H9 (cell line): ENCODE data around the gene DLGAP4. TPM values are rescaled to one million over a fixed set of nuclear protein-coding genes. Genes with fewer than 3 reads are reported as not detected.

ENCODE experiments used
- DNase-seq: peaks from one replicate; pipeline ENCODE4 v3.0.0-alpha.2; 2017
- H2AFZ ChIP-seq: one replicate; pipeline ENCODE4 v1.6.1; 2013; ENCODE audit warnings: mild to moderate bottlenecking, low read length, control low read depth, moderate library complexity
- H2AK5ac ChIP-seq: 2 replicates; pipeline ENCODE4 v1.6.1; 2013; ENCODE audit warnings: low read length, control low read depth, mixed read lengths; ENCODE audit not compliant: insufficient read length
- H2BK120ac ChIP-seq: one replicate; pipeline ENCODE4 v1.6.1; 2013; ENCODE audit warnings: low read depth, mild to moderate bottlenecking, low read length, control low read depth, inconsistent platforms; ENCODE audit not compliant: poor library complexity, severe bottlenecking
- H2BK12ac ChIP-seq: 2 replicates; pipeline ENCODE4 v1.6.1; 2013; ENCODE audit warnings: low read length, control low read depth, mixed read lengths, low read depth; ENCODE audit not compliant: insufficient read length
- H2BK15ac ChIP-seq: 2 replicates; pipeline ENCODE4 v1.6.1; 2013; ENCODE audit warnings: low read depth, low read length, control low read depth
- H2BK20ac ChIP-seq: one replicate; pipeline ENCODE4 v1.6.1; 2013; ENCODE audit warnings: low read depth, mild to moderate bottlenecking, low read length, control low read depth, inconsistent platforms; ENCODE audit not compliant: poor library complexity, severe bottlenecking
- H2BK5ac ChIP-seq: 2 replicates; pipeline ENCODE4 v1.6.1; 2013; ENCODE audit warnings: low read length, control low read depth, mixed read lengths; ENCODE audit not compliant: insufficient read length
- H3K14ac ChIP-seq: 2 replicates; pipeline ENCODE4 v1.6.1; 2013; ENCODE audit warnings: low read length, control low read depth; ENCODE audit not compliant: insufficient read depth
- H3K18ac ChIP-seq: 2 replicates; pipeline ENCODE4 v1.6.1; 2013; ENCODE audit warnings: low read depth, mild to moderate bottlenecking, mixed read lengths, low read length, control low read depth; ENCODE audit not compliant: insufficient read length
- H3K23ac ChIP-seq: 2 replicates; pipeline ENCODE4 v1.6.1; 2013; ENCODE audit warnings: low read length, control low read depth, mixed read lengths, low read depth; ENCODE audit not compliant: insufficient read length
- H3K23me2 ChIP-seq: 2 replicates; pipeline ENCODE4 v1.6.1; 2013; ENCODE audit warnings: low read depth, mild to moderate bottlenecking, mixed read lengths, low read length, control low read depth; ENCODE audit not compliant: insufficient read length, poor library complexity, severe bottlenecking
- H3K27ac ChIP-seq: 2 replicates; pipeline ENCODE4 v1.5.1; 2013; ENCODE audit warnings: low read length, control low read depth, mixed read lengths, low read depth; ENCODE audit not compliant: insufficient read length
- H3K27me3 ChIP-seq: 2 replicates; pipeline ENCODE4 v1.6.1; 2013; ENCODE audit warnings: low read length, control low read depth, inconsistent platforms; ENCODE audit not compliant: insufficient read depth
- H3K4ac ChIP-seq: 2 replicates; pipeline ENCODE4 v1.6.1; 2013; ENCODE audit warnings: low read depth, mild to moderate bottlenecking, control low read depth, inconsistent platforms, low read length, moderate library complexity
- H3K4me1 ChIP-seq: 2 replicates; pipeline ENCODE4 v1.6.1; 2013; ENCODE audit warnings: low read length, control low read depth, inconsistent platforms; ENCODE audit not compliant: insufficient read depth
- H3K4me2 ChIP-seq: 2 replicates; pipeline ENCODE4 v1.6.1; 2013; ENCODE audit warnings: low read length, control low read depth, mixed read lengths; ENCODE audit not compliant: insufficient read length, insufficient read depth
- H3K56ac ChIP-seq: 2 replicates; pipeline ENCODE4 v1.6.1; 2013; ENCODE audit warnings: low read depth, mild to moderate bottlenecking, mixed read lengths, low read length, control low read depth; ENCODE audit not compliant: insufficient read length
- H3K79me1 ChIP-seq: 2 replicates; pipeline ENCODE4 v1.6.1; 2013; ENCODE audit warnings: low read depth, mild to moderate bottlenecking, moderate library complexity, low read length, control low read depth, inconsistent platforms; ENCODE audit not compliant: insufficient read depth, poor library complexity, severe bottlenecking
- H3K79me2 ChIP-seq: 2 replicates; pipeline ENCODE4 v1.6.1; 2013; ENCODE audit warnings: low read length, control low read depth, inconsistent platforms; ENCODE audit not compliant: insufficient read depth
- H3K9ac ChIP-seq: 2 replicates; pipeline ENCODE4 v1.6.1; 2013; ENCODE audit warnings: low read length, control low read depth, mixed read lengths; ENCODE audit not compliant: insufficient read length; ENCODE audit errors: extremely low read depth
- H3K9me3 ChIP-seq: one replicate; pipeline ENCODE4 v1.6.1; 2013; ENCODE audit warnings: low read depth, low read length, inconsistent platforms; ENCODE audit not compliant: control insufficient read depth
- H3T11ph ChIP-seq: one replicate; pipeline ENCODE4 v1.6.1; 2013; ENCODE audit warnings: mild to moderate bottlenecking, low read length, control low read depth, inconsistent platforms
- H4K20me1 ChIP-seq: one replicate; pipeline ENCODE4 v1.6.1; 2013; ENCODE audit not compliant: control insufficient read depth, insufficient read length, insufficient read depth
- H4K5ac ChIP-seq: 2 replicates; pipeline ENCODE4 v1.6.1; 2013; ENCODE audit warnings: low read depth, mild to moderate bottlenecking, mixed read lengths, low read length, control low read depth; ENCODE audit not compliant: insufficient read length
- H4K8ac ChIP-seq: replicated peaks from 2 replicates; pipeline ENCODE4 v1.6.1; 2013; ENCODE audit warnings: low read length, control low read depth, mixed read lengths, low read depth; ENCODE audit not compliant: insufficient read length
- H4K91ac ChIP-seq: 2 replicates; pipeline ENCODE4 v1.6.1; 2013; ENCODE audit warnings: low read depth, mild to moderate bottlenecking, moderate library complexity, mixed read lengths, low read length, control low read depth; ENCODE audit not compliant: insufficient read length
- H3K27ac Mint-ChIP-seq, 3 experiments: 2 replicates in 2 of 3; 3 replicates in 1 of 3; pipeline ENCODE4 v1.8.0; 2020 to 2021; ENCODE audit warnings: mixed read lengths in 3 of 3, mild to moderate bottlenecking in 1 of 3, moderate library complexity in 1 of 3
- H3K27me3 Mint-ChIP-seq: 2 replicates; pipeline ENCODE4 v1.8.0; 2021; ENCODE audit warnings: low read depth, mild to moderate bottlenecking, moderate library complexity, mixed read lengths
- H3K36me3 Mint-ChIP-seq, 3 experiments: 2 replicates in 2 of 3; 3 replicates in 1 of 3; pipeline ENCODE4 v1.8.0; 2020 to 2021; ENCODE audit warnings: low read depth in 3 of 3, mixed read lengths in 3 of 3; ENCODE audit not compliant: insufficient read depth in 1 of 3
- H3K4me1 Mint-ChIP-seq, 2 experiments: 2 replicates each; pipeline ENCODE4 v1.8.0; 2020; ENCODE audit warnings: mixed read lengths in 2 of 2
- H3K4me3 Mint-ChIP-seq, 2 experiments: 2 replicates in 1 of 2; 3 replicates in 1 of 2; pipeline ENCODE4 v1.8.0; 2020 to 2021; ENCODE audit warnings: mild to moderate bottlenecking in 2 of 2, mixed read lengths in 2 of 2, moderate library complexity in 1 of 2
- H3K9me3 Mint-ChIP-seq, 2 experiments: 2 replicates in 1 of 2; 3 replicates in 1 of 2; pipeline ENCODE4 v1.8.0; 2020; ENCODE audit warnings: mild to moderate bottlenecking in 2 of 2, mixed read lengths in 2 of 2, moderate library complexity in 1 of 2
- WGBS: extraction: QIAGEN DNeasy Blood & Tissue Kit; methylation state at CpG from one replicate; pipeline ENCODE4 v1.1.7; 2013; ENCODE audit warnings: missing lambda C conversion rate, low lambda C conversion rate, mixed read lengths; ENCODE audit not compliant: insufficient read length; ENCODE audit errors: extremely low coverage; 5-methylcytosine and 5-hydroxymethylcytosine counted together
- total RNA-seq: library from RNA; stranded (reverse); gene quantifications from 2 replicates; pipeline ENCODE4 v1.2.1, GENCODE V29; 2021
- TF ChIP-seq, protein P1 (sequence below): fragments of 200-600 bp; sonication (generic); conservative IDR thresholded peaks from 3 replicates; pipeline ENCODE4 v1.8.0; 2021; ENCODE audit warnings: antibody characterized with exemption, mild to moderate bottlenecking

The DLGAP4 gene
- total RNA-seq, 1 experiment from 2014 or later: 48.0 TPM

DNA sequence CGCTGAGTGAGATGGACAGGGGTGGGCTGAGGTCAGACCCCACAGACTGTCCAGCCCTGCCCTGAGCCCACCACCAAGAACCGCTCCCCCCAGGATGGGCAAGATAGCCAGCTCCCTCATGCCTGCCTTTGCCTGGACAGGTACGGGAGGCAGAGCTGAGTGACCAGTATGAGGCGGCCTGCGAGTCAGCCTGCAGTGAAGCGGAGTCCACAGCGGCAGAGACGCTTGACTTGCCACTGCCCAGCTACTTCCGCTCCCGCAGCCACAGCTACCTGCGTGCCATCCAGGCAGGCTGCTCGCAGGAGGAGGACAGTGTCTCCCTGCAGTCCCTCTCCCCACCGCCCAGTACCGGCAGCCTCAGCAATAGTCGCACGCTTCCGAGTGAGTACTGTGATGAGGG lies 140.4 kb downstream of the DLGAP4 start:
- H3K4me3 Mint-ChIP-seq: no peak overlapping the region
- H3K79me2 ChIP-seq: no peaks in the 10 kb centered on the region
- no peak overlapping the region for H3K23ac ChIP-seq
- H3K79me1 ChIP-seq: no peaks in the 10 kb centered on the region
- no peaks in the 10 kb centered on the region for H3K23me2 ChIP-seq
- H3K27ac ChIP-seq: no peak overlapping the region
- H3K27ac Mint-ChIP-seq: no peak overlapping the region; a peak in 1 of 7 replicates
- no peak overlapping the region for H2BK5ac ChIP-seq
- no CpG with 5 or more reads among the region's 17 CpGs for WGBS
- H3K27me3 Mint-ChIP-seq: peaks cover 2% of the 10 kb centered on the region
- H4K8ac ChIP-seq: no peak overlapping the region
- no peaks in the 10 kb centered on the region for H3K9me3 ChIP-seq
- no peak overlapping the region for H4K5ac ChIP-seq
- no peak overlapping the region for H4K91ac ChIP-seq
- no peak overlapping the region for H2BK20ac ChIP-seq
- no peaks in the 10 kb centered on the region for H3K4me1 ChIP-seq
- H3K56ac ChIP-seq: no peak overlapping the region
- H2AK5ac ChIP-seq: no peak overlapping the region
- H3K4me1 Mint-ChIP-seq: peaks cover 10 to 12% of the 10 kb centered on the region in 2 experiments
- no peak overlapping the region for H2BK15ac ChIP-seq
- H3K14ac ChIP-seq: no peak overlapping the region
- no peak overlapping the region for H3K4me2 ChIP-seq
- no peak overlapping the region for H3T11ph ChIP-seq
- DNase-seq: no peak
- H4K20me1 ChIP-seq: no peaks in the 10 kb centered on the region
- H3K18ac ChIP-seq: no peak overlapping the region
- H3K27me3 ChIP-seq: no peaks in the 10 kb centered on the region
- peaks cover 0 to 3% (median 0%) of the 10 kb centered on the region in 3 experiments; a peak in 2 of 7 replicates for H3K36me3 Mint-ChIP-seq
- no peaks in the 10 kb centered on the region for H3K9me3 Mint-ChIP-seq
- H2BK120ac ChIP-seq: no peak overlapping the region
- H2AFZ ChIP-seq: no peak overlapping the region
- no peak overlapping the region for H3K4ac ChIP-seq
- TF ChIP-seq, protein P1, sequence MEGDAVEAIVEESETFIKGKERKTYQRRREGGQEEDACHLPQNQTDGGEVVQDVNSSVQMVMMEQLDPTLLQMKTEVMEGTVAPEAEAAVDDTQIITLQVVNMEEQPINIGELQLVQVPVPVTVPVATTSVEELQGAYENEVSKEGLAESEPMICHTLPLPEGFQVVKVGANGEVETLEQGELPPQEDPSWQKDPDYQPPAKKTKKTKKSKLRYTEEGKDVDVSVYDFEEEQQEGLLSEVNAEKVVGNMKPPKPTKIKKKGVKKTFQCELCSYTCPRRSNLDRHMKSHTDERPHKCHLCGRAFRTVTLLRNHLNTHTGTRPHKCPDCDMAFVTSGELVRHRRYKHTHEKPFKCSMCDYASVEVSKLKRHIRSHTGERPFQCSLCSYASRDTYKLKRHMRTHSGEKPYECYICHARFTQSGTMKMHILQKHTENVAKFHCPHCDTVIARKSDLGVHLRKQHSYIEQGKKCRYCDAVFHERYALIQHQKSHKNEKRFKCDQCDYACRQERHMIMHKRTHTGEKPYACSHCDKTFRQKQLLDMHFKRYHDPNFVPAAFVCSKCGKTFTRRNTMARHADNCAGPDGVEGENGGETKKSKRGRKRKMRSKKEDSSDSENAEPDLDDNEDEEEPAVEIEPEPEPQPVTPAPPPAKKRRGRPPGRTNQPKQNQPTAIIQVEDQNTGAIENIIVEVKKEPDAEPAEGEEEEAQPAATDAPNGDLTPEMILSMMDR: no peak
- no peak overlapping the region for H3K9ac ChIP-seq
- H2BK12ac ChIP-seq: no peak overlapping the region
